KOPT-K1 (cell line): Measurements from ENCODE around the gene ATP6V1B1.

Experiments used
- H3K27ac ChIP-seq: fragments of 200-600 bp; sonication (generic); 2 replicates; pipeline ENCODE4 v1.5.1; 2016; ENCODE audit warnings: antibody characterized with exemption, mild to moderate bottlenecking, low read depth, low read length; ENCODE audit not compliant: poor library complexity, severe bottlenecking
- H3K36me3 ChIP-seq: fragments of 200-600 bp; sonication (generic); 2 replicates; pipeline ENCODE4 v1.5.1; 2017; ENCODE audit warnings: antibody characterized with exemption, mild to moderate bottlenecking, low read length, moderate library complexity; ENCODE audit not compliant: insufficient read depth
- H3K9me3 ChIP-seq: fragments of 200-600 bp; sonication (generic); 2 replicates; pipeline ENCODE4 v1.5.1; 2017; ENCODE audit warnings: antibody characterized with exemption, low read length, mild to moderate bottlenecking; ENCODE audit not compliant: insufficient read depth, poor library complexity, severe bottlenecking

Gene ATP6V1B1

GRCh38 chr2:70896765-70897202 is 38.9 kb upstream of the ATP6V1B1 start:
- Histone ChIP-seq H3K9me3 (no peaks in the 10 kb centered on the region), H3K36me3 (no peaks in the 10 kb centered on the region), H3K27ac (no peak overlapping the region)

- Histone ChIP-seq H3K9me3 (no peaks in the 10 kb centered on the region), H3K27ac (no peak overlapping the region), H3K36me3 (no peaks in the 10 kb centered on the region)
Observed at GRCh38 chr2:70897203-70897976, 38.3 kb upstream of the ATP6V1B1 start.

- no peak overlapping the region for H3K27ac ChIP-seq
- H3K36me3 ChIP-seq = no peaks in the 10 kb centered on the region
- H3K9me3 ChIP-seq = no peaks in the 10 kb centered on the region
Observed at GRCh38 chr2:70897977-70898226, 37.8 kb upstream of the ATP6V1B1 start.

DNA sequence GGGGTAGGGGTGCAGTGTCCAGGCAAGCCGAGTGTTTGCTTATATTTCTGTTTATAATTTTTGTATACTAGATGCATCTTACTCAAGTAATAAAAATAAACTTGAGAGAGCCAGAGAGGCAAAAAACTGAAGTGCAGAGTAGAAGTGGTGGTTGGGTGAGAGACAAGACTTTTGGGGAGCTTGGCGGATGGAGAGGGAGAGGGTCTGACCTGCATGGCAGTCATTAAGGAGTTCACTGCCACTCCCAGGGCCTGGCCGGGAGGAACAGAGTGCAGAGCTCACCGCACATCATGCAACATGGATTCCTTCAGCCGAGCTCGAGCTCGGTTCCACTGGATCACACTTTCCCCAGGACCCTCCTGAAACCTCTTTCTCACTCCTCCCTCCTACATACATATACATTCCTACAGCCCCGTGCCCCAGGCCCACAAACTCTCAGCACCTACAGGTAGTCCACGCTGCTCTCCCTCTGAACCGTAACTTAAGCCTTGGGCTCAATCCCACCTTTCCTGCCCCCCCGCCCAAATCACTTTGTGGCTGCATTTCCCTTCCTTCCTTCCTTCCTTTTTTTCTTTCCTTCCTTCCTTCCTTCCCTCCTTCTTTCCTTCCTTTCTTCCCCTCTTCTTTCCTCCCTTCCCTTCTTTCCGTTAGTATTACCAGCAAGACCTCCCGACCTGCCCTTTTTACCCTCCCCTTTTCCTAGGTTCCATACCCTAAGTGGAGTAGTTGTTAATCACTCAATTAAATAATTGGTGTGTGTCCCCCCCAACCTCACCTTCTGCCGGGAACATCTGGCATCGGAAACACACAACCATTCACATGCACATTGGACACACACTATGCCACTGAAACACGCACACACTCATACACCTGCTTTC is 37.1 kb upstream of the ATP6V1B1 start:
- no peaks in the 10 kb centered on the region for H3K36me3 ChIP-seq
- H3K9me3 ChIP-seq = no peaks in the 10 kb centered on the region
- no peak overlapping the region for H3K27ac ChIP-seq

DNA sequence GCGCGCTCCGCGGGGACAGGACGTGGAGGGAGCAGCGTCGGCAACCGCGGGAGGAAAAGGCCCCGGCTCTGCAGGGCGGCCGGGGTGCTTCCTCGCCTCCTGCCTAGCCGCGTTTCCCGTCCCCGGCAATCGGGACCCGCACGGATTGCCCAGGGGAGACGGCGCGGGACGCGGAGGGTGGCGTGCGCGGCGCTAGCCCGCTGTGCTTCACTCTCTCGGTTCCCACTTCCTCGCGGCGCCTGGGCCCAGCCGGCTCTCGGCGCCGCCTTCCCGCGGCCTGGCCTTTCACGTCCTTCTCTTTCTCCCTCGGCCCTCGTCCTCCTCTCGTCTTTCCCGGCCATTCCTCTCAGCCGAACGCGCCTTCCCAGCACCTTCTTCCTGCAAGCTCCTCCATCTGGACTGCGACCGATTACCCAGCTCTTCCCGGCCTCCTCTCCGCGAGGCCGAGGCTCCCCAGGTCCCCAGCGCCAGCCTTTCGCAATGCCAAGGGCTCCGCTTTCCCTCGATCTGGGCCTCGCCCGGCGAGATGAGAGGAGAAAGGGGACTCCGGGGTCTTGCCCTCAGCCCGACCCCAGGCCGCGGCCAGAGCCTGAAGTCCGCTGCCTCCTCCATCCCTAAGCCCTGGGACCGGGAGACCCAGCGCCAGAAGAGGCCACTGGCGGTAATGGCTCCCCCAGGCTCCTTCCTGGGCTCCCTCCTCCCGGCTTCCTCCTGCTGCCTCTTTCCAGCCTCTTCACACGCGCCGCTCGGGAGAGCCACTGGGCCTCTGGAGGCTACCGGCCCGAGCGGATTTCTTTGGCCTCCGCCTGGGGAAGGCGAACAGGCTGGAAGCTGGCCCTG is 34.3 kb upstream of the ATP6V1B1 start:
- no peaks in the 10 kb centered on the region for H3K9me3 ChIP-seq
- no peak overlapping the region for H3K27ac ChIP-seq
- no peaks in the 10 kb centered on the region for H3K36me3 ChIP-seq

GRCh38 chr2:70902067-70902442 is 33.6 kb upstream of the ATP6V1B1 start:
- H3K9me3 ChIP-seq = no peaks in the 10 kb centered on the region
- no peak overlapping the region for H3K27ac ChIP-seq
- H3K36me3 ChIP-seq = no peaks in the 10 kb centered on the region

DNA sequence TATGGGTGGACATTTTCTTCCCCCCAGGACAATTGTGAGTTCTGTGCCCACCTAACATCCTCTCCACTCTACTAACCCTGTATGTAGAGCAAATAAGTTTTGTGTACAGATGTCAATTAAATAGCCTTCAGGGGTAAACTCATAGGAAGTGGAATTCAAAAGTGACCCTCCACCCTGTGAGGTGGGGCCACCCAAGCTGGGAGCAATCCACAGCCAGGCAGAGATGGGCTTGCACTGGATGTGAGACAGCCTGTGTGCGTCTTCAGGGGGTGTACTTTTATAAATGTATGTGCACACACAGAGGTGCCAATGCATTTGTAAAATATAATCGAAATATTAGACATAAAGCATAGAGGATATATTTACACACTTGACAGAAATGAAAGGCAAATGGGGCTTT is 33.1 kb upstream of the ATP6V1B1 start:
- Histone ChIP-seq H3K9me3 (no peaks in the 10 kb centered on the region), H3K36me3 (no peaks in the 10 kb centered on the region), H3K27ac (no peak overlapping the region)

DNA sequence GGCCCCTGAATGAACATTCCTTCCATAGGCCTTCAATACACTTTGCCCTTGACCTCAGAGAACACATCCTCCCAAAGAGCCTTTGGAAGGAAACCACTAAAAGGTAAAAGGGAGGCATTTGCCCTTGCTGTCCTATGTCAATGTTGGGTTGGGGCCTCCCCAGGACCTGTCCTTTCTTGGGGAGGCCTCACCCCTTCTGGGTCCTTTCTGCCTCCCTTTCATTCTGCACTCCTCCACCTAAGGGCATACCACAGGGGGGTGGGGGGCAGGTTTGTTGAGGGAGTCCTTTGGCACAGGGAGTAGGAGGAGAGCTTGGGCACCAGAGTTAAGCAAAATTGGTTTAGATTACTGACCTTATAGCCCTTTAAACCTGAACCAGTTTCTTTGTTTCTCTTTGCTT is 32.5 kb upstream of the ATP6V1B1 start:
- H3K9me3 ChIP-seq = no peaks in the 10 kb centered on the region
- H3K27ac ChIP-seq = no peak overlapping the region
- no peaks in the 10 kb centered on the region for H3K36me3 ChIP-seq

- Histone ChIP-seq H3K36me3 (no peaks in the 10 kb centered on the region), H3K9me3 (no peaks in the 10 kb centered on the region), H3K27ac (no peak overlapping the region)
Observed at GRCh38 chr2:70903641-70904340, 31.9 kb upstream of the ATP6V1B1 start.

DNA sequence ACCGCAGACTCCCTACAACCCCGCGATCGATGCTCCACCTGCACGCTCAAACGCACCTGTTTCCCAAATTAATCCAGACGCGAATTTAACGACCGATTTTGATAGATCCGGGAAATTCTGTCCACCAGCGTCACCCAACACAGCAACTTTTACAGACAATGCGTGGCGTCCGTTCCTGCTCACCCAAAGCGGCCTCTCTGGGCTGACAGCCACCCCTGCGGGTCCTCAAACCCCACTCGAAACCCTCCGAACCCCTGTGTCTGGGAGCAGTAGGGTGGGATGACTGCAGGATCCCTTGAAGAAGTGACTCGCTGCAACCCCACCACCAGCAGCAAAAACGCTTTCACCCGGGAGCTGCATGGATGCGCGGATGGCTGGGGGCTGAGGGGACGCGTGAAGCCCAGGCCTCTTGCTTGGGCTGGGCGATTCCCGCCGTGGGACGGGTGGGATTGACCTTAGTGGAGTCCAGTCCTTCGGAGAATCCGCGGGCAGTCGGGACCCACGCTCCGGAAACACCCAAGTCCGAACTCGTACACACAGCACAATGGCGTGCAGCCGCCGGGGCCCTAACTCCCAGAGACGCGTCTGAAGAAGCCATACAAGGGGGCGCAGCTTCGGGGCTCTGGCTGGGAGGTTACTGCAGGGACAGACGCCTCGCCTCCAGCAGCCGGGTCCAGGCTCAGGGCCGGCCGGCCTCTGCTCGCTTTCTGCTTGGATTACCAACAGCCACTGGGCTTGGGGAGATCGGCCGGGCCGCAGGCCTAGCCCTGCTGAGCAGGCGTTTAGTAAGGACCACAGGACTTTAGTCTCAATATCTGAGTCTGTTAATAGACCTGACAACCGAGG is 31.1 kb upstream of the ATP6V1B1 start:
- Histone ChIP-seq H3K36me3 (no peaks in the 10 kb centered on the region), H3K9me3 (no peaks in the 10 kb centered on the region), H3K27ac (no peak overlapping the region)

DNA sequence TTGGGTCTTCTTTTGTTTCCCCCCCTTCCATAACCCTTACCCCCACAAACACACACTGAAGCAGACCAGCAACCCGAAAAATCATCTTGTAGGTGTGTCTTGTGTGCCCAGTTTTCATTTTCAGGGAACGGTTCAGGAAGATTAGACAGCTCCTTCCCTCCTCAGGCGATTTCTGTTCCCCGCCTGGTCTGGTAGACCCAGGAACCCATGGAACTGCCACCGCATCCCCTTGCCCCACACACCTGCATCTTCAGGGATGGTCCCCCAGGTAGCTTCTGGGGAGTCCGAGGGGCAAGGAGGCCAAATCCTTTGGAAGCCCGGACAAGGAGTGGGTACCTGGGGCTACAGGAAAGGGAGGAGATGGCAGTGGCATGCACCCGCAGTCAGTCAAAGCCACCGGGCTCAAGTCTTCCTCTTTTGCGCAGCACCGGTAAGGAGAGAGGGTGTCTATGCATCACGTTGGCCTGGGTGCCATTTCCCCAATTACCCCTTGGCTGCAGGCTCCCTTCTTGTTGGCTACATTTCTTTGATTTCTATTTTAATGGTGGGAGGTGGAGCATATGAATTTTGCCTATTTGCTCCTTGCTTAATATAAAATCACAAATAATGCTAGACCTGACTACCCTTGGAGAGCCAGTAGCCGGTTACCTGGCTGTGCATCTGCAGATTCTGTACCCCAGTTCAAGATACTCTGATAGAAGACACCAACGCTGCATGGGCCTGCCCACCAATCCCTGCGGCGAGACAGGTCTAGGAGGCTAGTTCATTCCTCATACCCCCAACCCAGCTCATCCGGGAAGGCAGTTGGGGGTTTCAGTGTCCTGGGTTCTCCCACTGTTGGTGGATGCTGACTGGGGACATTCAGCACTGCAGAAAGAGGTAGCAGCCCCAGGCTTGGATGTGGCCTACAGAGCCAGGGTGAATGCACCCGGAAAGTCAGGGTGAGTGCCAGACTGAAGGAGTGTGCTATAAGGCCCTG is 30.0 kb upstream of the ATP6V1B1 start:
- H3K27ac ChIP-seq = no peak overlapping the region
- H3K9me3 ChIP-seq = no peaks in the 10 kb centered on the region

GRCh38 chr2:70906439-70907005 is 29.2 kb upstream of the ATP6V1B1 start:
- H3K9me3 ChIP-seq = no peaks in the 10 kb centered on the region
- H3K27ac ChIP-seq = no peak overlapping the region

More for the DNA sequence above, 30.0 kb upstream of the ATP6V1B1 start:
- no peaks in the 10 kb centered on the region for H3K36me3 ChIP-seq

More at GRCh38 chr2:70906439-70907005, 29.2 kb upstream of the ATP6V1B1 start:
- no peaks in the 10 kb centered on the region for H3K36me3 ChIP-seq
